NCI-H1417 (cell line): Measurements from ENCODE around the gene ZNF519.
"Not testable (repeated sequence)": the region's sequence is repeated elsewhere in the genome, so short reads cannot be mapped to it uniquely, and the experiment has no call there.

Source experiments
- DNase-seq, 3 experiments: peaks; one replicate each; lab custom pipeline; 2025; lab: John Stamatoyannopoulos, UW

ZNF519 gene

GRCh38 chr18:14147935-14148865, 16.0 kb upstream of the ZNF519 start:
- DNase-seq = not testable (repeated sequence)

DNA sequence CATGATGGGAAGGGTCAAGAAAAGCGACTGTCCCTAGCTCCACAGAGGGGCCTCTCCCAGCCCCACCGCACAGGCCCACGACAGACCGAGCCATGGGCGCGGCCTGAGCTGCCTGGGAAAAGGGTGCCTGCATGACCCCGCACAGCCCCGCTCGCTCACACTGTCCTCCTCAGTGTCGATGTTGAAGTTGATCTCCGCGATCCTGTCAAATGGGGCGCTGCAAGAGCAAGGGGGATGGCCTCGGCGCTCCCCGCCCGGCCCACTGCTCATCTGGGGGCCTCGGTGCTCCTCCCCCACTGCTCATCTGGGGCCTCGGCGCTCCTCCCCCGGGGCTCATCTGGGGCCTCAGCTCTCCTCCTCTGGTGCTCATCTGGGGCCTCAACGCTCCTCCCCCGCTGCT, 14.5 kb upstream of the ZNF519 start:
- not testable (repeated sequence) for DNase-seq

GRCh38 chr18:14145581-14146338, 13.5 kb upstream of the ZNF519 start:
- DNase-seq = not testable (repeated sequence)

DNA sequence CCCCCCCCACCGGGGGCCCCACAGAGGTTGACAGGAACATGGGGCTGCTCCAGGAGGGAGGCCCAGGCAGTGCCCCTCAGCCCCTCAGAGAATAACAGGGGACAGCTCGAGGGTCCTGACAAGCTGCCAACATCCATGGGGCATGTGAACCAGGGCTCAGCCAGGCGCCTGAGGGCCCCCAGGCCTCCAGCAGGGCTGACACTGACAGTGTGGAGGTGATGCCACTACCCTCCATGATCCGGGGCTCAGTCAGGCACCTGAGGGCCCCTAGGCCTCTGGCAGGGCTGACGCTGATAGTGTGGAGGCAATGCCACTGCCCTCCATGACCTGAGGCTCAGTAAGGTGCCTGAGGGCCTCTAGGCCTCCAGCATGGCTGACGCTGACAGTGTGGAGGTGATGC, 12.8 kb upstream of the ZNF519 start:
- DNase-seq = not testable (repeated sequence)

DNA sequence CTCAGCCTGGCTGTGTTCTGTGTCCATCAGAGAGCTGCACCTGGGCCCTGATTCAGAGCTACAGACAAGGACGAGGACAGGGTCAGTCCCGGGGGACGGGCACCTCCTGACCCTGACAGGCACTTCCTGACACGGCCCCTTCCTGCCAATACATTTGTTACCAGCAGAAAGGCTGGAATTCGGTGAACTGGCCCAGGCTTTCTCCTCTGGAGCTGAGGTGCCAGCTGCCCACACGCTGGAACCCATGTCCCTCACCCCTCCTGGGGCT, 12.3 kb upstream of the ZNF519 start:
- no peak for DNase-seq

- not testable (repeated sequence) for DNase-seq
Measured at GRCh38 chr18:14143871-14144627, 11.8 kb upstream of the ZNF519 start.

DNA sequence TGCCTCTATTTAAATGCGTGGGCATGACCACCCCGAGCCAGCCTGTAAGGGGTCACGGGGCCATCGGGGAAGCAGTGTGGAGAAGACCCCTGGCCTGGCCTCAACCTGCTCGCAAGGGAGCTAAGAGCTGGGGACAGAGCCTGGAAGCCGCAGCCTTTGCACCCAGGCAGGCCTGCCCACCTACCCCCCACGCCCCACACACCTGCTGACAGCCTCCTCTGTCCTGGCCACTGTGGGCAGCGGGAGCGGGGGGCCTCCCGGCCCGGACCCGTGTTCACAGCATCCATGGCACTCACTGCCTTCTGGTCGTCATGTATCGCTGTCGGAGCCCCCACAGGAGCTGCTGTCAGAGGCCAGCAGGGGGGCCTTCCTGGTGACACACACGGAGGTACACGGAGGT, 11.2 kb upstream of the ZNF519 start:
- not testable (repeated sequence) for DNase-seq

GRCh38 chr18:14142177-14142576, 9.9 kb upstream of the ZNF519 start:
- not testable (repeated sequence) for DNase-seq

DNA sequence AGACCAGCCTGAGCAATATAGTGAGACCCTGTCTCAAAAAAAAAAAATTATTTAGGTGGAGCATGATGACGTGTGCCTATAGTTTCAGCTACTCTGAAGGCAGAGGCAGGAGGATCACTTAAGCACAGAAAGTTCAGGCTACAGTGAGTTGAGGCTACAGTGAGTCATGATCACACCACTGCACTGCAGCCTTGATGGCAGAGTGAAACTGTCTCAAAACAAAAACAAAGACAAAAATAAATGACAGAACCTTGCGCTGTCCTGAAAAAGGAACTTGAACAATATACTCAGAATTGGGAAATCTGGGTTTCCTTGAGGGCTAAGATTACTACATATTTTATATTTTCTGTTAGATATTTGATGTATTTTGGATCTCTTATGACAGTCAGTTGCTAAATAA, 7.3 kb upstream of the ZNF519 start:
- not testable (repeated sequence) for DNase-seq

DNA sequence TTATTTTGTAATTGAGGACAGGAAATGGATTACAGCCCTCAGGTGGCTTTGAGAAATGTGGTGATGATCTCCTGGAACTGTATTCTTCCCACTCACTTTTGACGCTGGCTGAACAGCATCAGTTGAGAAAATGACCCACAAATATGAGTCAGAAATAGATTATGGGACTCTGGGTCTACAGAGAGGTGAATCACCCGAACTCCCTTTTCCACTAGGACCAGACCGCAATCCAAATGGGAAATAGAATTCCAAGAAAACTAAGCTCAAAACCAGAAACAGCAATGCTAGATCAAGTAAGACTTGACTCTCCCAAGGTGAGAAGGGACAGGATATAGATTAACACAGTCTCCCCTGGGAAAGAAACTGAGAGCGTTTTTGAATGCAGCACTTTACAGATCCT, 5.7 kb upstream of the ZNF519 start:
- not testable (repeated sequence) for DNase-seq

- peak in 2 of 3 experiments; percentile 30 to 43 for DNase-seq
Measured at GRCh38 chr18:14131696-14132270, 452 bp downstream of the ZNF519 start.

DNA sequence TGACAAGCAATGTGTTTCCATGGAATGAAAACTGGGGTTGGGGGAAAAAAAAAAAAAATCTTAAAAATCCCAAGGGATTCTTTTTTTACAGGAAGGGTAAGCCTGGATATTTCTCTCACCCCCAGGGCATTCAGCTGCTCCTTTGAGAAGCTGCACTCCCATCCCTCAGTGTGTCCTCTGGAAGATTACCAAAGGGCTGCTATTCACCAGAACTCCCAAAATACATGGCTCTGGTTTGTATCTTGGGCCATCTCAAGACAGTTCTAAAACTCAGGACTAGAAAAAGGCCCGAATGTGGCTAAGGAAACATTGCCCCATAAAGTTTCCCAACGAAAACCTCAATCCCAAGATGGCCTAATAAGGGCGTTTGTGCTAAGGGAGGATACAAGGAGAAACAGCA, 1.4 kb downstream of the ZNF519 start:
- DNase-seq = not testable (repeated sequence)

DNA sequence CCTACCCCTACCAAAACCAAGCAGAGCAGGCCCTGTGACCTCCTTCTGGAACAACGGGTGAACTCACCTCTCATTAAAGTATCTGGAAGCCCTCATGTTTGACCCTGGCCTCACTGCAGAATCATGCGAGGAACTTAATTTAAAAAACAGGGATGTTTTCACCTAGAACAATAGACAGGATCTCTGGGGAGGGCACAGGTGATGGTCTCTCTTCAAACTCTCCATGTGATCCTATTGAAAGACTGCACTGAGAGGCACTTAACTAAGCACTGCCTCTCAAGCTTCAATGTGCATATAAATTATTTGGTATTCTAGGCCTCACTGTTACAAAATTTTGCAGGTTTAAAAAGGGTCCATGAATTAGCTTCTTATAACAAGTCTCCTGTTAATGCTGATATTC, 7.5 kb downstream of the ZNF519 start:
- DNase-seq = peak in 1 of 3 experiments; percentile 6

- DNase-seq = no peak
Measured at GRCh38 chr18:14122097-14122496, 10.1 kb downstream of the ZNF519 start.

DNA sequence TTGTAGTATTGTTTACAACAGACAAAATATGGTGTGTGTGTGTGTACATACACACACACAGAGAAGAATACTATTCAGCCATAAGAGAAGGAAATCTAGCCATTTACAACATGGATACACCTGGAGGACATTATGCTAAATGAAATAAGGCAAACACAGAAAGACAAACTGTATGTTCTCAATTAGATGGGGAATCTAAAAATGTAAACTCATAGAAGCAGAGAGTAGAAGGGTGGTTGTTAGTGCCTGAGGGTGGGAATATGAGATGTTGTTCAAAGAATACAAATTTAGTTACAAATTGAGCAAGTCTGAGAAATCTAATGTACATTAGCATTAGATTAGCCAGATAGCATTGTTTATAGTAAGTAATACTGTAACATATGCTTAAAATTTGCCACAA, 11.3 kb downstream of the ZNF519 start:
- DNase-seq = no peak

DNA sequence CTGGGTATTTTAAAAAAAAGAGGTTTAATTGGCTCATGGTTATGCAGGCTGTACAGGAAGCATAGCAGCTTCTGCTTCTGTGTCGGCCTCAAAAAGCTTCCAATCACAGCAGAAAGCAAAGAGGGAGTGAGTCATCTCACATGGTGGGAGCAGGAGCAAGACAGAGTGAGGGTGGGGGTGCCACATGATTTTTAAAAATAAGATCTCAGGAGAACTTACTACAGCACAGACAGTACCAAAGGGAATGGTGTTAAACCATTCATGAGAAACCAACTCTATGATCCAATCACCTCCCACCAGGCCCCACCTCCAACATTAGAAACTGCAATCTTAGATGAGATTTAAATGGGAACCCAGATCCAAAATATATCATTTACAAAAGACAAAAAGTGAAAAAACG, 14.6 kb downstream of the ZNF519 start:
- no peak for DNase-seq

DNA sequence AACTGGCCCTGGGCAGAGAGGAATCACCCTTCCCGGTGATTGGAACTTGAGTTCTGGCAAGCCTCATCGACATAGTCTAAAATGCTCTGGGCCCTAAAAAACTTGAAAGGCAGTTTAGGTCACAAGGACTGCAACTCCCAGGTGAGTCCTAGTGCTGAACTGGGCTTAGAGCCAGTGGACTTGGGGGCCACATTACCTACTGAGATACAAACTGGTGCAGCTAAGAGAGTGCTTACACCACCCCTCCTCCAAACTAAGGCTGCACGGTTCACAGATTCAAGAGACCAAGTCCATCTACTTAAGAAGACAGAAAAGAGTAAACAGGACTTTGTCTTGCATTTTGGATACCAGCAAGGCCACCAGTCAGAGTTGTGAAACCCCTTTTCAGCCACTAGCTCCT, 25.3 kb downstream of the ZNF519 start:
- DNase-seq = no peak

GRCh38 chr18:14104906-14105748, 27.1 kb downstream of the ZNF519 start:
- DNase-seq = no peak

DNA sequence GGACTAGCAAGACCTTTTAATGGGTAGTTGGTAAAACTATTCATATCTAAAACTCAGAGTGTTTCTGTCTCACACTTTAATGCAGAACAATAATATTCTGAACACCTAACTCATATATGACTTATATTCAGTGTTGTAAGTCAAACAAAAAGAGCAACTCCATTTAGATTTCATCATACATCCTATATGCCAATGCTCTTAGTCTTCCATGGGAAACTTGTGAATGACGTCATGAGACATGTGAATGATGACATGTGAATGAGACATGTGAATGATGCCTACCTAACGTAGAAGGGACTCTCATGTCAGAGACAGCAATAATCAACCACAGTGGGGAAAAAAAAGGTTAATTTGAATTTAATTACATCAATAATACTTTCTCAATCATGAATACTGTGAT, 28.0 kb downstream of the ZNF519 start:
- DNase-seq = no peak

DNA sequence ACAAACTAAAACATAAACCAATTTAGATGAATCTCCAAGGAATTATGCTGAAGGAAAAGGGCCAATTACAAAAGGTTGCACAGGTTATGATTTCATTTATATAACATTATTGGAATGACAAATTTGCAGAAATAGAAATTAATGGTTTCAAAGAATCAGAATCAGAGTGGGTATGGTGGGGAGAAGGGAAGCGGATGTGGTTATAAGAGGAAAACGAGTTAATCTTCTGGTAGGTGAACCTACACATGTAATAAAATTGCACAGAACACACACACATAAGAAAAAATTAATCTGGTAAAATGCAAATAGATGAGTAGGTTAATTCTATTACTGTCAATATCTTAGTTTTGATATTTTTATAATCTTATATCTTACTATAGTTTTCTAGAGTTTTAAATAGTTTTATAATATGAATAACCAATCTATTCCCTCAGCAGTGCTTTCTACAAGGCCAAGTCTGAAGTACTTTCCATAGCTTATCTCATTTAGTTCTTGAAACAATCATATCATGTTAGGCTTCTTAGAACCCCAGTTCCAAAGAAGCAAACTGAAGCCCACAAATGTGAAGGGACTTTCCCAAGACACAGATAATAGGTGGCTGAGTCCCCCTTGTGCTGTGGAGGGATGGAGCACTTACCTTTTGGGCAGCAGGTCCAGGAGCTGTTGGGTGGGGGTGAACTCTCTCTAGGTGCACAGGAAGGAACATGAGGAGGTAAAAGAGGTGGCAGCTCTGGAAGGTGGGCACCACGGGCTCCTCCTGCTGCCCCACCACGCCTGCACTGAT, 31.5 kb downstream of the ZNF519 start:
- DNase-seq = no peak
